Kidney (tissue), 14 donors: Measurements from ENCODE around the gene ARL5A. TPM values are rescaled to one million over a fixed set of nuclear protein-coding genes. Genes with fewer than 3 reads are reported as not detected.

ENCODE experiments used
- DNase-seq, 5 donors: peaks; one replicate each; pipeline ENCODE4 v3.0.0-alpha.2; 2013 to 2020
- FAIRE-seq: peaks from 2 replicates; lab custom pipeline; 2012; peaks lifted over from hg19 to GRCh38; lab: Jason Lieb, UNC
- H3K27ac ChIP-seq, 2 donors: one replicate each; pipeline ENCODE4 v1.7.0; 2013; ENCODE audit warnings: low read depth in 2 of 2, low read length in 2 of 2, inconsistent platforms in 1 of 2
- H3K27me3 ChIP-seq: one replicate; pipeline ENCODE4 v1.7.1; 2013; ENCODE audit warnings: low read length, inconsistent platforms; ENCODE audit not compliant: control insufficient read depth, insufficient read depth
- H3K36me3 ChIP-seq, 3 donors: one replicate each; pipeline versions ENCODE4 v1.7.0 to v1.7.1; 2013; ENCODE audit warnings: low read length in 3 of 3, control low read depth in 1 of 3, inconsistent platforms in 1 of 3; ENCODE audit not compliant: insufficient read depth in 3 of 3, control insufficient read depth in 2 of 3
- H3K4me1 ChIP-seq, 3 donors: one replicate each; pipeline versions ENCODE4 v1.7.0 to v1.7.1; 2013; ENCODE audit warnings: low read length in 3 of 3, inconsistent platforms in 1 of 3, low read depth in 1 of 3; ENCODE audit not compliant: control insufficient read depth in 2 of 3, insufficient read depth in 2 of 3
- H3K4me3 ChIP-seq, 3 donors: one replicate each; pipeline versions ENCODE4 v1.7.0 to v1.8.1; 2013; ENCODE audit warnings: low read length in 3 of 3, control low read depth in 1 of 3, inconsistent platforms in 1 of 3
- H3K9ac ChIP-seq, 3 donors: one replicate each; pipeline versions ENCODE4 v1.7.0 to v1.7.1; 2013; ENCODE audit warnings: low read length in 3 of 3, control low read depth in 1 of 3, inconsistent platforms in 1 of 3
- H3K9me3 ChIP-seq, 3 donors: one replicate each; pipeline versions ENCODE4 v1.7.0 to v1.7.1; 2013; ENCODE audit warnings: low read length in 3 of 3, control low read depth in 1 of 3, inconsistent platforms in 1 of 3; ENCODE audit not compliant: control insufficient read depth in 2 of 3, insufficient read depth in 1 of 3
- CTCF ChIP-seq: IDR thresholded peaks from 3 replicates; pipeline ENCODE4 v1.5.1; 2012; ENCODE audit warnings: mild to moderate bottlenecking, moderate library complexity, borderline replicate concordance; ENCODE audit not compliant: insufficient read depth; ENCODE audit errors: extremely low read depth
- intact Hi-C: fragments of 100-400 bp; cut with DNase I; formaldehyde crosslinking; loops from one replicate; pipeline ENCODE4 v1.11.1; 2022
- polyA plus RNA-seq: library from polyadenylated mRNA; stranded (reverse); fragments of 350-450 nt; fragmentation: Illumina TruSeq; extraction: RNeasy Lipid Tissue Mini Kit (QIAGEN cat#74804); gene quantifications from one replicate; pipeline ENCODE4 v1.2.3, GENCODE V29; 2014; ENCODE audit warnings: low read depth, low replicate concordance; ENCODE audit not compliant: insufficient read depth
- total RNA-seq: library from RNA; stranded (reverse); fragmentation: NEBNext Ultra II Directional; extraction: Animal tissue kit (Norgen Biotek cat#: 25700); gene quantifications from one replicate; pipeline ENCODE4 v1.2.1, GENCODE V29; 2021
- donor health status: control.
- donor health status: control.
- donor health status: control.
- donor health status: control.
- donor health status: control.
- donor health status: DM: yes; HTN: yes; CAD: no.
- donor health status: Normal renal cell carcinoma (clear cell type).

The ARL5A gene
- total and polyA plus RNA-seq, 2 donors from 2014 or later: 18.1 to 47.3 TPM

- no peaks in the 10 kb centered on the region for H3K27me3 ChIP-seq
- H3K27ac ChIP-seq: no peak overlapping the region
- TF ChIP-seq CTCF: no peak
- no peaks in the 10 kb centered on the region for H3K9me3 ChIP-seq
- no peak overlapping the region for H3K9ac ChIP-seq
- no peak overlapping the region for H3K4me3 ChIP-seq
- FAIRE-seq (no peak), DNase-seq (no peak)
- no peaks in the 10 kb centered on the region for H3K4me1 ChIP-seq
- H3K36me3 ChIP-seq: peaks cover 0 to 15% (median 5%) of the 10 kb centered on the region in 3 donors
- intact Hi-C loops: no loop called here
These were observed 41.7 kb downstream of the ARL5A start for GRCh38 chr2:151786483-151786882.

GRCh38 chr2:151786077-151786476, 42.1 kb downstream of the ARL5A start:
- Histone ChIP-seq H3K9me3 (no peaks in the 10 kb centered on the region), H3K4me3 (no peak overlapping the region), H3K4me1 (no peaks in the 10 kb centered on the region), H3K36me3 (peaks cover 0 to 18% (median 6%) of the 10 kb centered on the region in 3 donors), H3K27me3 (no peaks in the 10 kb centered on the region), H3K9ac (no peak overlapping the region), H3K27ac (no peak overlapping the region)
- DNase-seq (no peak), FAIRE-seq (no peak)
- intact Hi-C loops: no loop called here
- no peak for TF ChIP-seq CTCF

- Histone ChIP-seq H3K4me1 (no peaks in the 10 kb centered on the region), H3K27me3 (no peaks in the 10 kb centered on the region), H3K27ac (no peak overlapping the region), H3K36me3 (peaks cover 0 to 18% (median 6%) of the 10 kb centered on the region in 3 donors), H3K9me3 (peaks cover 0 to 3% (median 0%) of the 10 kb centered on the region in 3 donors), H3K9ac (no peak overlapping the region), H3K4me3 (no peak overlapping the region)
- no peak for TF ChIP-seq CTCF
- DNase-seq: no peak
- FAIRE-seq: no peak
- intact Hi-C loops: no loop called here
These were observed 45.1 kb downstream of the ARL5A start for GRCh38 chr2:151783133-151783520.

- H3K4me1 ChIP-seq: no peaks in the 10 kb centered on the region
- H3K36me3 ChIP-seq: peaks cover 0 to 18% (median 6%) of the 10 kb centered on the region in 3 donors
- intact Hi-C loops: no loop called here
- TF ChIP-seq CTCF: no peak
- H3K9ac ChIP-seq: no peak overlapping the region
- peaks cover 0 to 3% (median 0%) of the 10 kb centered on the region in 3 donors for H3K9me3 ChIP-seq
- no peak for FAIRE-seq
- H3K27ac ChIP-seq: no peak overlapping the region
- H3K4me3 ChIP-seq: no peak overlapping the region
- H3K27me3 ChIP-seq: no peaks in the 10 kb centered on the region
- DNase-seq: no peak
These were observed 45.7 kb downstream of the ARL5A start for GRCh38 chr2:151782378-151783132.
